ENCODE data around the gene MYLK.

MYLK gene

GRCh38 chr3:123576122-123576521 lies 308.0 kb downstream of the MYLK start:
- no peak for DNase-seq (ENCODE audit: low read depth in 1 of 2, low spot score in 1 of 2)

GRCh38 chr3:123571973-123572365 lies 312.2 kb downstream of the MYLK start:
- DNase-seq (ENCODE audit: low read depth in 1 of 2, low spot score in 1 of 2): no peak
- H3K4me3 ChIP-seq (replicated peaks; ENCODE audit: insufficient read depth, low read length): no peak overlapping the region
- H3K27me3 ChIP-seq (ENCODE audit: insufficient read depth, poor library complexity, severe bottlenecking): no peaks in the 10 kb centered on the region
- TF ChIP-seq GABPA (IDR thresholded peaks at IDR 0.05; ENCODE audit: low read depth): no peak
- TF ChIP-seq POLR2AphosphoS5 (IDR thresholded peaks at IDR 0.05; ENCODE audit: low read depth): no peak
- TF ChIP-seq SPI1 (IDR thresholded peaks at IDR 0.05; ENCODE audit: borderline replicate concordance, low read depth): no peak
- TF ChIP-seq CTCF (IDR thresholded peaks at IDR 0.05; ENCODE audit: insufficient read depth, low read length): no peak
- no peak for TF ChIP-seq REST (IDR thresholded peaks at IDR 0.05; ENCODE audit: insufficient replicate concordance, low read depth)
- no peak overlapping the region for H3K27ac ChIP-seq (replicated peaks)

More at GRCh38 chr3:123576122-123576521, 308.0 kb downstream of the MYLK start:
- Histone ChIP-seq H3K4me3 (replicated peaks; ENCODE audit: insufficient read depth, low read length) (no peak overlapping the region), H3K27ac (replicated peaks) (no peak overlapping the region), H3K27me3 (ENCODE audit: insufficient read depth, poor library complexity, severe bottlenecking) (no peaks in the 10 kb centered on the region)
- TF ChIP-seq SPI1 (IDR thresholded peaks at IDR 0.05; ENCODE audit: borderline replicate concordance, low read depth): no peak; the same call in 1 of the 2 replicates
- no peak for TF ChIP-seq POLR2AphosphoS5 (IDR thresholded peaks at IDR 0.05; ENCODE audit: low read depth)
- no peak for TF ChIP-seq GABPA (IDR thresholded peaks at IDR 0.05; ENCODE audit: low read depth)
- no peak for TF ChIP-seq REST (IDR thresholded peaks at IDR 0.05; ENCODE audit: insufficient replicate concordance, low read depth)
- TF ChIP-seq CTCF (IDR thresholded peaks at IDR 0.05; ENCODE audit: insufficient read depth, low read length): no peak

GRCh38 chr3:123571264-123571972 lies 312.7 kb downstream of the MYLK start:
- Histone ChIP-seq H3K4me3 (replicated peaks; ENCODE audit: insufficient read depth, low read length) (no peak overlapping the region), H3K27ac (replicated peaks) (no peak overlapping the region), H3K27me3 (ENCODE audit: insufficient read depth, poor library complexity, severe bottlenecking) (no peaks in the 10 kb centered on the region)
- TF ChIP-seq SPI1 (IDR thresholded peaks at IDR 0.05; ENCODE audit: borderline replicate concordance, low read depth) (peak; percentile 80), POLR2AphosphoS5 (IDR thresholded peaks at IDR 0.05; ENCODE audit: low read depth) (no peak)
- peak in 1 of 2 experiments; percentile 62 for DNase-seq (ENCODE audit: low read depth in 1 of 2, low spot score in 1 of 2)

- H3K27me3 ChIP-seq (ENCODE audit: insufficient read depth, poor library complexity, severe bottlenecking): no peaks in the 10 kb centered on the region
- TF ChIP-seq CTCF (IDR thresholded peaks at IDR 0.05; ENCODE audit: insufficient read depth, low read length): no peak
- no peak for TF ChIP-seq GABPA (IDR thresholded peaks at IDR 0.05; ENCODE audit: low read depth)
- TF ChIP-seq POLR2AphosphoS5 (IDR thresholded peaks at IDR 0.05; ENCODE audit: low read depth): no peak
- TF ChIP-seq SPI1 (IDR thresholded peaks at IDR 0.05; ENCODE audit: borderline replicate concordance, low read depth): no peak
- no peak for TF ChIP-seq REST (IDR thresholded peaks at IDR 0.05; ENCODE audit: insufficient replicate concordance, low read depth)
- no peak for DNase-seq (ENCODE audit: low read depth in 1 of 2, low spot score in 1 of 2)
Observed at GRCh38 chr3:123568875-123569274, 315.3 kb downstream of the MYLK start.

More at GRCh38 chr3:123568875-123569274, 315.3 kb downstream of the MYLK start:
- Histone ChIP-seq H3K27ac (replicated peaks) (no peak overlapping the region), H3K4me3 (replicated peaks; ENCODE audit: insufficient read depth, low read length) (no peak overlapping the region)

Measured in HL-60 (cell line).